Amniotic epithelial cell (primary cell): ENCODE results near the gene ISYNA1.

ENCODE experiments used
- DNase-seq: peaks from one replicate; pipeline ENCODE4 v3.0.0-alpha.2; 2010; ENCODE audit warnings: low read depth

ISYNA1 gene

GRCh38 chr19:18443831-18444230, 5.9 kb upstream of the ISYNA1 start:
- no peak for DNase-seq

DNA sequence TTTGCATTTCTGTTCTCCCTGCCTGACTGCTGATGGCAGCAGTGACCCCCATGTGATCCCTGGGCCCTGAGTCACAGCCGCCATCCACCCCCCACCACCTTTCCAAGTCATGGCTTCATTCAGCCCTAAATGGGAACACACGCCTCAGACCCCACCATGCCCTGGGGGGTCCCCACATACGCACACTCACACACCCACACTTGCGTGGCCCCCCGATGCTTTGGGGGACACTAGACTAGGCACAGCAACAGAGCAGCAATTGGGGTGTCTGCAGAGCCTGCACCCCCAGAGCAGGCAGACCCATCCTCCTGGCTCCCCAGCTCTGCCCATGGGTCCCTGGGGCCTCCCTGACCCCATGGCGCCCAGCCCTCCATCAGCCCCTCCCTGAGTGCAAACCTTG, 5.5 kb upstream of the ISYNA1 start:
- no peak for DNase-seq

GRCh38 chr19:18442941-18443340, 5.0 kb upstream of the ISYNA1 start:
- DNase-seq, result no peak

DNA sequence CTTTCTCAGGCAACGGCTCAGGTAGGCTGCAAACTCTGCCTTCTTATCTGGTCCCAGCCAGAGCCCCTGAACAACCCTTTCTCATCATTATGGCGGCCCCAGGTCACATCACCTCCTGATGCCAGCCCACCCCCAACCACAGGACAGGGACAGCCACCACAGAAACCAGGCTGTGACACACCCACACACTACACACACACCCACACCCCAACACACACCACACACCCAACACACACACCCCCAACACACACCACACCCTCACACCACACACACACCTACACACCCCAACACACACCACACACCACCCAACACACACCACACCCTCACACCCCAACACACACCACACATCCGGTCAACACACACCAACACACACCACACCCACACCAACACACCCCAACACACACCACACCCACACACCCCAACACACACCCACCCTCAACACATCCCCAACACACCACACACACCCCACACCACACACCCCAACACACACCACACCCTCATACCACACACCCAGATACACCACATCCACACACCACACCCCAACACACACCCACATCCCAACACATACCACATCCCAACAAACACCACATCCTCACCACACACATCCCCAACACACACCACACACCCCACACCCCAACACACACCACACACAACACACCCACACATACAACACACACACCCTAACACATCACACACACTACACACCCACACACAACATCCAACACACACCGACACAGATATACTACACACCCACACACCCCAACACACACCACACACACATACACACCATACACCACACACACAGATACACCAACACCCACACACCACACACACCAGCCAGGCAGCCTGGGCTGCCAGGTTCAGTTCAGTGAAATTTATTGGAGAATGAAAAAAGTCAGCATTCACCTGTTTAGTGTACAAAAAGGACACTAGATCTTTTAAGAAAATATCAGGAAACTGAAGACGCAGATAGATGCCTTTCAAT, 4.2 kb upstream of the ISYNA1 start:
- no peak for DNase-seq

GRCh38 chr19:18440936-18441803, 3.2 kb upstream of the ISYNA1 start:
- no peak for DNase-seq

DNA sequence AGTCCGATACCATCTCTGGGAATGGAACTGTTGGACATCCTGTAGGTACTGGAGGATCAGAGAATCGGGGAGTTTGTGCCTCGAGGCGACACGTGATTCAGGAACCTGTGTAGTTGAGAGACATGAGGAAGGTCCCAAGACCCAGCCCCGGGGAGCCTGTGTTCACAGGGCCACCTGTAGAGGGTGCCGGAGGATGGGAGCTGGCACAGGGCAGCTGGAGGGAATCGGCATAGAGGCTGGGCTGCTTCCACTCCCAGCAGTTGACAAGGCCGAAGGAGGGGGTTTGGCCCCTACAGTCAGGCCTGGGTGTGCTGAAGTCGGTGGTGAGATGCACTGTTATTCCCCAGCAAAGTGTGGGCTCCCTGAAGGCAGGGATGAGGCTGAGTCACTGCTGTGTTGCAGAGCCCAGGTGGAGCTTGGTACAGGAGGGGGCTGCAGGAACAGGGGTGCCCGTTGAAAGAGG, 2.5 kb upstream of the ISYNA1 start:
- DNase-seq, result no peak

- no peak for DNase-seq
These were observed 1.9 kb upstream of the ISYNA1 start for GRCh38 chr19:18439910-18440237.

DNA sequence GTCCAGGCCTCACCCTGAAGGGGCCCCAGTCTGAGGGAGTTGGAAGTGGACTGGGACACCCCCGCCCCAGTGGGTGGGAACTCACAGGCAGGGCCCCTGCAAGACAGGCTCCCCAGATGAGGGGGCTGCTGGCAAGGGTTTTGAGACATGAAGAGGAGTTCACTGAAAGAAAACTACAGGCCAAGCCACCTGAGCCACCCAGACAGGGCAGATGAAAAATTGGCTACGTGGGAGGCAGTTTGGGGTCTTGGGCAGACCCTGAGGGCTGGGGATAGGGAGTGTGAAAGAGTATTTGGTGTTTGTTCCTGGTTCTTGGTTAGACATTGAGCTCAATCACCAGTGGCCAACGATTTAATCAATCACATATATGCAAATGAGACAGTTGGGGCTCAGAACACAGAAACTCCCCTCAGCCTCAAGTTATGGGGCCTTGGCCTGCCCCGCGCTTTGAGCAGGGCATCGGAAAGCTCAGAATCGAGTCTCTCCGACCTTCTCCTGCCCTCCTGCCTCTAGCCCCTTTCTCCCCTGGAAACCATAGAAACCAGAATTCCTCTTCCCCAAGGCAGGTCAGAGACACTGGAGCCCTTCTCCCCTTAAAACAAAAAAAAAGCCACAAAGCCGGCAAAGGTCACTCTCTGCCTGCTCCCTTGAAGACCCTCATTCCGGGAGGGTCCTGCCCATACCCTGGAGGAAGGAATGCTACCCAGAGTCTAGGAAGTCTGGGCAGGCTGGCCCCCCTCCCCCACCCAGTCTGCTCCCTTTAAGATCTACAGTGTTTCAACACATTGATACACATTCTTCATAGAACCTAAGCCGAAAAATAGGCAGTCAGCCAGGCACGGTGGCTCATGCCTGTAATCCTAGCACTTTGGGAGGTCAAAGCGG, 1.3 kb upstream of the ISYNA1 start:
- peak; percentile 88 for DNase-seq

- peak; percentile 88 for DNase-seq
These were observed 545 bp upstream of the ISYNA1 start for GRCh38 chr19:18438331-18439024.

DNA sequence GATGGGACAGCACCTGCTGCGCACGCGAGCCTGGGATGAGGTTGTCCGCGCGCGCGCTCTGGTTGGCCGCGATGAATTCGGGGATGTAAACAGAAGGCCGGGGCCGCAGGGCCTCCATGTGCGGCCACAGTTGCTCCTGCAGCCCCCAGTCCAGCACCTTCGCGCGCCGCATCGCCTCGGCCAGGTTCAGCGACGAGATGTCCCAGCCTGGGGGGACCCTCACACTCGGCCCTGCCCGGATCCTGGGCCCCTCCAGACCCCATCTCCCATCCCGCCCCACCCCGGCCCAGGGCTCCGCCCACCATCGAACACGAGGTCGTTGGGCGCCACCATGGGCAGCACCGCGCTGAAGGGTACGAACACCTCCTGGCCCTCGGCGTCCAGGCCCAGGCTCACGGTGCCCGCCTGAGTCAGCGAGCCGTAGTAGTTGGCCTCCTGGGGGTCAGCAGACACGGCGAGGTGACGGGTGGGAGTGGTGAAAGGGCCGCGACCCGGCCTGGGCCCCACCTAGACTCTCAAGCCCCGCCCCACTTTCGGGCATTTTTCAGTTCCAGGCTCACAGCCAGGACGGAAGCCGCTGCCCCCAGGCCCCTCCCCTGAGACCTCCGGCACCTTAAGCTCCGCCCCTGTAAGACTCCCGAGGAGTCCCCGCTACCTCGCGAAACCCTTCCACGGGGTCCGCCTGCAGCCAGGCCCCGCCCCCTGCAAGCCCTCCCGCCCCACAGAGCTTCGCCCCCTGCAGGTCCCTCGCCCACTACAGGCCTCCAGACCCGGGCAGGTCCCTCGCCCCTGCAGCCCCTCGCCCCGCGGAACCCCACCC, 1.1 kb downstream of the ISYNA1 start:
- DNase-seq, result peak; percentile 86

- DNase-seq, result no peak
These were observed 1.9 kb downstream of the ISYNA1 start for GRCh38 chr19:18435842-18436670.

- DNase-seq, result no peak
These were observed 2.6 kb downstream of the ISYNA1 start for GRCh38 chr19:18435178-18435841.

- no peak for DNase-seq
These were observed 3.3 kb downstream of the ISYNA1 start for GRCh38 chr19:18434411-18435175.

- DNase-seq, result no peak
These were observed 4.1 kb downstream of the ISYNA1 start for GRCh38 chr19:18433735-18434398.

DNA sequence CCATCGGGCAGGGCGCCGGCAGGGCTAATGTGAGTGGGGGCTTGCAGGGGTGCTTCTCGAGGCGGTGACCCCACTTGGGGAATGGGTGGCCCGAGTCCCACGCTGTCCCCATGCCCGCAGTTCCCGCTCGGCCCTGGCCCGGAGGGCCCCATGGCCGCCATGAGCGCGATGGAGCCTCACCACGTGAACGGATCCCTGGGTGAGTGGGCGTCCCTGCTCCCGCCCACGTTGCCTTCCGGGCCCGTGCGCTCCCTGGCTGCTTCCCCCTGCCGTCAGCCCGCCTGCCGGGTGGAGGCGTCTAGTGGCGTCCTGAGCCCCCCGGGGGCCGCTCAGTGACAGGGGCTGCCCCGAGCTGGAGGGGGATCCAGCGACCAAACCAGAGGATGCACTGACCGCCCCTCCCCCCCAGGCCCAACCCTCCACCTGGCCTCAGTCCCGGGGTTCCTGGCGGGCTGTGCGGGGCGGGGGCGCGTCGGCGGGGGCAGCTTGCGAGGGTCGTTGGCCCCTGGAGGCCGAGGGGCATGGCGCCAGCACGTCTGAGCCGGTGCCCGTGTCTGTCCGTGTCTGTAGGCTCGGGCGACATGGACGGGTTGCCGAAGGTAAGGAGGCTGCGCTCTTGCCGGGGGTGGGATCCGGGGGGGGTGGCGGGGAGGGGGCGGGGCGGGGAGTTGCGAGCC, 4.8 kb downstream of the ISYNA1 start:
- no peak for DNase-seq

- no peak for DNase-seq
These were observed 5.5 kb downstream of the ISYNA1 start for GRCh38 chr19:18432275-18433014.
